Stimulated activated CD4-positive, alpha-beta T cell treated with anti-CD3 and anti-CD28 coated beads, Interleukin-12 subunit alpha, Interleukin-12 subunit beta, amount 100 ng/mL, for 48 hours (primary cell): ENCODE results near the gene REV3L.
"Not testable (repeated sequence)": the region's sequence is repeated elsewhere in the genome, so short reads cannot be mapped to it uniquely, and the experiment has no call there.

ENCODE experiments used
- DNase-seq, 3 donors: peaks; one replicate each; pipeline ENCODE4 v3.0.0-alpha.2; 2020; ENCODE audit warnings: low read depth in 2 of 3, low spot score in 1 of 3

REV3L gene, protein sequence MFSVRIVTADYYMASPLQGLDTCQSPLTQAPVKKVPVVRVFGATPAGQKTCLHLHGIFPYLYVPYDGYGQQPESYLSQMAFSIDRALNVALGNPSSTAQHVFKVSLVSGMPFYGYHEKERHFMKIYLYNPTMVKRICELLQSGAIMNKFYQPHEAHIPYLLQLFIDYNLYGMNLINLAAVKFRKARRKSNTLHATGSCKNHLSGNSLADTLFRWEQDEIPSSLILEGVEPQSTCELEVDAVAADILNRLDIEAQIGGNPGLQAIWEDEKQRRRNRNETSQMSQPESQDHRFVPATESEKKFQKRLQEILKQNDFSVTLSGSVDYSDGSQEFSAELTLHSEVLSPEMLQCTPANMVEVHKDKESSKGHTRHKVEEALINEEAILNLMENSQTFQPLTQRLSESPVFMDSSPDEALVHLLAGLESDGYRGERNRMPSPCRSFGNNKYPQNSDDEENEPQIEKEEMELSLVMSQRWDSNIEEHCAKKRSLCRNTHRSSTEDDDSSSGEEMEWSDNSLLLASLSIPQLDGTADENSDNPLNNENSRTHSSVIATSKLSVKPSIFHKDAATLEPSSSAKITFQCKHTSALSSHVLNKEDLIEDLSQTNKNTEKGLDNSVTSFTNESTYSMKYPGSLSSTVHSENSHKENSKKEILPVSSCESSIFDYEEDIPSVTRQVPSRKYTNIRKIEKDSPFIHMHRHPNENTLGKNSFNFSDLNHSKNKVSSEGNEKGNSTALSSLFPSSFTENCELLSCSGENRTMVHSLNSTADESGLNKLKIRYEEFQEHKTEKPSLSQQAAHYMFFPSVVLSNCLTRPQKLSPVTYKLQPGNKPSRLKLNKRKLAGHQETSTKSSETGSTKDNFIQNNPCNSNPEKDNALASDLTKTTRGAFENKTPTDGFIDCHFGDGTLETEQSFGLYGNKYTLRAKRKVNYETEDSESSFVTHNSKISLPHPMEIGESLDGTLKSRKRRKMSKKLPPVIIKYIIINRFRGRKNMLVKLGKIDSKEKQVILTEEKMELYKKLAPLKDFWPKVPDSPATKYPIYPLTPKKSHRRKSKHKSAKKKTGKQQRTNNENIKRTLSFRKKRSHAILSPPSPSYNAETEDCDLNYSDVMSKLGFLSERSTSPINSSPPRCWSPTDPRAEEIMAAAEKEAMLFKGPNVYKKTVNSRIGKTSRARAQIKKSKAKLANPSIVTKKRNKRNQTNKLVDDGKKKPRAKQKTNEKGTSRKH (N-terminal part only)

DNA sequence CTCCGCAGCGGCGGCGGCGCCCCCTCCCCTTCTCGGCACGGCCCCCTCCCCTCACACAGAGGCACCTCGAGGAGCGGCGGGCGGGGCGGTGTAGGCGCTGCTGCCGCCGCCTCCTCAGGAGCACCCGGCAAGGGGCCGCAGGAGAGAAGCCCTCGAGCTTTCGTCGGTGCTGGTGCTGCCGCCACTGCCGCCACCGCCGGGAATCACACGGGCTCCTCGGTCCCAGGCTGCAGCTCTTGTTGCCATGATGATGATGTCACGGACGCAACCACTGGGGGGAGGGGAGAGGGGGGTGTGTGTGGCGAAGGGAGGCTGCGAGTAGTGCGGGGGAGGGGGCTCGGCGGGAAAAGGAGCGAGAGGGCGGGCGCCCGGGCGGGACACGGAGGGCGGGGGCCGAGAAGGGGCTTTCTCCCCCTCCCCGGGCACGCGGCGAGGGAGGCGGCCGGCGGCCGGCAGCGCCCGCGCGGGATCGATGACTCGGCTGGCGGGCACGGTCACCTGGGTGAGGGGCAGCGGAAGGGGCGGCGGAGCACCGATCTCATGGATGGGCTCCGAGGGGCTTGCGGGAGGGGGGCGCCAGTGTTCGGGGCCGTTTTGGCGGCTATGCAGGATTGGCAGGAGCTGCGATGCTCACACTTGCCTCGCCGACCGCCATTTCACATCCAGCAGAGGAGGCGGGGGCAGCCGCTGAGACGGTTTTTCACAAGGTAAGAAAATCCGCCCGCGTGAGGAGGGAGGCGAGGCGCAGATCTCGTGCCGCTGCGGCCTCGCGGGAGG, at the start of gene REV3L:
REV3L (minus strand) TSS at position 260 of the 777 bp plus-strand sequence. CDS start 330 bp downstream, outside the sequence.
- peak; percentile 84 to 89 (median 88) for DNase-seq

DNA sequence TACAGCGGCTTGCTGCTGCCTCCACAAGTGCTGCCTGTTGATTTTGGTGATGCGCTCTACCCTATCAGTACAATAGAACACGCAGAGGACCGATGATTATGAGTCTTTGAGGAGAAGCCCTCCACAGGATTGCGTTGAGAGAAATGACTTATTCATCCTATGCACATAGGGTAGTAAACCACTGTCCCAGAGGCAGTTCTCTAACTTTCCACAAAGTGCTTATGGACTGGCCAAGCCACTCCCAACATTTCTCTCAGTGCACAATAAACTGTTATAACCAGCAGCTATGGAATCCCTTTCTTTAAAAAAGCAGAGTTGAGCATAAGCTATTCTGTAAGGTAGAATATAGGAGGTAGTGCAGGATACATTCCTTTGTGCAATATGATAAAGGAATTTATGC, 48.2 kb upstream of the REV3L start:
- no peak for DNase-seq

DNA sequence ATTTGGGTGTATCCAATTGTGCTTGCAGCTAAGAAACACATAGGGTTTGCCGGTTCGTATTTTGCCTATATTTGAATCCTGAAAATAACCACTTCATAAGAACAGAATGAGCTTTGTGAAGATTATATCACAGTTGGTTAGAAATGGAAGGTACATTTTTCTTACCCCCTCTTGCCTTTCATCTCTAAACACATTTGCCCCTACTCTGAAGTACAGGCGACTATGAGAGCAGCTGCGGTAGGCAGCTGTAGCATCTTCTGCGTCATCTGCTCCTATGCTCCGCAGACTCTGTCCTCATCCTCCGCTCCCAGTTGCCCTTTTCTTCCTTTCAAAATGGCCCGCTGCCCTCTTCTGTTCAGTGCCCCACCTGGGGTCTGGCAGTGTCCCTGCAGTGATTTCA, 47.6 kb upstream of the REV3L start:
- DNase-seq: no peak

DNA sequence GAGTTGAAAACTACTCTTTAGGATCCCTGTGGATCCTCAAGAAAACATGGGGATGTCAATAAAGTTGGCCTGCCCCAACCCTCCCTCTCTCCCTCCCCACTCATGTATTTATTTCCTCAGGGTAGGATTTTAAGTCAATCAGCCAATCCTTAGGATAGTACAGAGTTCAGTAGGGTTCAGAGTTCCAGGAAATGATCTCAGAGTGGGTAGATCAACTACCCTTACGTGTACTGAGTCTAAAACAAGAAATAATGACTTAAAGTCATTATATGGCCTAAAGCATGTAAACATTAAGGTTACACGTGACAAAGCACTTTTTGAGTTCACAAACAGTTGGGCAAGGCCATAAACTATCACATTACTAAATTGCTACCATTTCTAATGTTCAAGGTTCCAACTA, 47.2 kb upstream of the REV3L start:
- DNase-seq: no peak

DNA sequence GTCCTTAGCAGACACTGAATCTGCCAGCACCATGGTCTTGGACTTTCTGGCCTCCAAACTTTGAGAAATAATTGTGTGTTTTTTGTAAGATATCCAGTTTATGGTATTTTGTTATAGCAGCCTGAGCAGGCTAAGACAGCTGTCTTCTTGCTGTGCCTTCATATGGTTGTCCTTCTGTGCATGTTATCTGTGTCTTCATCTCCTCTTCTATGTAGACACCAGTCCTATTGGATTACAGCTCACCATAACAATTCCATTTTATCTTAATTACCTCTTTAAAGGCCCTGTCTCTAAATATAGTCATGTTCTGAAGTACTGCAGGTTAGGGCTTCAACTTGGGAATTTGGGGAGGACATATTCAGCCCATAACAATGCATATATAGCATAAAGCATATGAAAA, 44.3 kb upstream of the REV3L start:
- DNase-seq: no peak

DNA sequence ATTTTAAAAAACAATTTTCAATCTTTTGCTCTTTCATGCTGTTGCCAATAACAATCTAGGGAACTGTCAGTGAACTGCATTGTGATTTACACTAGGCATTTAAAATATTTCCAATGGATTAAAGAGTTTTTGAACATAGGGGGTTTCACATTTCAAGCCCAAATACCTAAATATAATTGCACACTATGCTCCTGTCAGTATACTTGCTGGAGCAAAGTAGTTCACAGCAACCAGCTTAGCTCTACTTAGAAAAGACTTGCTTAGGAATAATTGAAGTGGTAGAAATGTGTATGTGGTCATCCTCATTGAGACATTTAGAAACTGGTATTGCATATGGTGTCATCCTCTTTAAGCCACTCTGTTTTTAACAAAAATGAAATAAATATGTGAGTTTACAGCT, 41.7 kb upstream of the REV3L start:
- no peak for DNase-seq

DNA sequence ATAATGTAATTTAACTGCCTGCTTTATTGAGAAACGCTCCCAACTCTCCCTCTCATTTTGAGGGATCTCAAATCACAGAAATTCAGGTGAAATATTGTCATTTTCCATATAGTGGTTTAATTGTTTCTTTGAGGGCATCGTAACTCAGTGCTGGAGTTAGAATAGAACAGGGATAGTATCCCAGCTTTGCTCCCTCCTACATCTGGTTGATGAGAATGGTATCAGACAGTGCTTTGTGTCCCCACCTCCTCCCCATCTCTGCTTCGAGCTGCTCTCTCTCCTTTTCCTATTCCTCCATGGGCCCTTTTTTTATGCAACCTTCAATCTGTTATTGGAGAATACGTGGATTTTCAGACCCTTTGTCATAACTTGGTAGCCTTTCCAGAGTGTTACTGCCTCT, 41.2 kb upstream of the REV3L start:
- no peak for DNase-seq

DNA sequence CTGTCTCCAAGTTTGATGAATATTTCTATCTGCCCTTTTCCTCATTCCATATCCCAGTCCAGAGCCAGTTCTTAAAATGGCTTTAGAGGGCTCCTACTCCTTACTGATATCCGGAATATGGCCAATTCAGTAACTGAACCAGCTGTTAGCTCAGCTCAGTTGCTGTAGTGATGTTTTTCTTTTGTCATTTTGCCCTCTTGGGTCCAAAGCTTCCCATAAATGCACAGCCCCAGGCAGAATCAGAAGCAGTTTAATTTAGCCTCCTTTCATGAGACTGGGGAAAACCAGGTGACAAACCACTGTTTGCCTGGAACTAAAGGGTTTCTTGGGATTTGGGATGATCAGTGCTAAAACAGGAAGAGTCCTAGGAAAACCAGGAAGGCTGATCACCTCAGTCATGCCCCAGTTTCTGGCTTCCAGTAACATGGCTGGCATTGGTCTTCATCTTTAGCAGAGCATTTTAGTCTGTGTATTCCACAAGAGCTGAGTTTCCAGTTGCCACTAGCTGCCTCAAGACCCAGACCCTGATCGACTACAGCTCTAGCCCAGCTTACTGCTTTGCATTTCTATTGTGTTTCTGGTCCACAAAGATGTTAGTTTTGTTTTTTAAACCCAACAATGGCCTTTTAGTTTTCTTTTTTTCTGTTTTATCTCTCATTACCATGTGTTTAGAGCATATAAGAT, 40.6 kb upstream of the REV3L start:
- no peak for DNase-seq

DNA sequence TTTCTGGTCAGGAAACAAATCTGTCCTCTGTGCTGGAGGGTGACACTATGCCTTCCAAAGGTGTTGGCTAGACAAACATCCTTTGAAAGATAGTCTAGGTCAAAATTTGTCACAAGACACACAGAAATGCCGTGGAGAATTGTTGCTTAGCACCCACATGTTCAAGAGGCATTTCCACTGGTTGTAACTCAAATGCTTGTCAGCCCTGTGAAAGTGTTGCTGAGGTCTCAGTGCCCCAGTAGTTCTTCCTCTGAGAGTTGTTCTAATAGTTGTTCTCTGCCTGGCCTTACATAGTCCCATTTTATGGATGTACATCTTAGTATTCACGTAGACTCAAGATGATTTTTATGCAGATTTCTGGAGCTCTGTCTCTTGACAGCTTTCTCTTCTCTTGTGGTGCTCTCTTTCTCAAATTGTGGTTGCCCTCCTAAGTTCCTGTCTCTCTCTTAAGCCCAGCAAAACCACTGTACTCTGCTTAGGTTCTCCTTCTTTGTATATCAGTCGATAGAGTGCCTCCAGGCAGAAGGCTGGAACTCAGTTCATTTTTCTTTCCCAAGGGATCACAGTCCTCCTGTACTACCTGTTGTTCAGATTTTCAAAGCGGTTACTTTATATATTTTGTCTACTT, 39.5 kb upstream of the REV3L start:
- no peak for DNase-seq

DNA sequence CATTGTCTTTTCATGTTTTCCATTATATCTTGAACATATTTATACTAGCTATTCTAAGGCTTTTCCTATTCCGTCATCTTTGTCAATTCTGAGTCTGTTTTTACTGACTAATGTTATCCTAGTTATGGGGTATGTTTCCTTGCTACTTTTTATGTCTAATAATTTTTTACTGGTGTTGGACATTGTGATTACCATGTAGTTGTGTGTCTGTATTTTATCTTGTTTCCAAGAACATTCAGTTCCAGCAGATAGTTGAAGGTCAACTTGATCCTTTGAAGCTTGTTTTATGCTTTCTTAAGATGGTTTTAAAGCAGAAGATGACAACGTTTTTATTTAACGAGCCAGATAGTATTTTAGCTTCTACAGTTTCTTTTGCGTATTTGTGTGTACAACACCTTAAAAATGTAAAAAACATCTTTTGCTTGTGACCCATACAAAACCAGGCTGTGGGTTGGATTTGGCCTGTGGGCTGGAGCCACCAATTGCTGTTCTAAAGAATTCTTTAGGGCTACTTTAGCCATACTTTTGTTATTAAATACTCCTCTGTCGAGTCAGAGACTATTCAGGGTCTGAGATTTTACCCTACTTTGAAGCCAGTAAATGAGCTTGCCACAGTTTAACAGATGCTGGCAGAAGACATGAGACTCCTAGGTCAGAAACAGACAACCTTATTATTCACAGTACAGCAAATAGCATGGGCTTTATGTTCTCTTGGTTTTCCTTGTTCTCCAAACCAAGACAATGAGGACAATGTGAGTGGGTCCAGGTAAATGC, 38.7 kb upstream of the REV3L start:
- no peak for DNase-seq

DNA sequence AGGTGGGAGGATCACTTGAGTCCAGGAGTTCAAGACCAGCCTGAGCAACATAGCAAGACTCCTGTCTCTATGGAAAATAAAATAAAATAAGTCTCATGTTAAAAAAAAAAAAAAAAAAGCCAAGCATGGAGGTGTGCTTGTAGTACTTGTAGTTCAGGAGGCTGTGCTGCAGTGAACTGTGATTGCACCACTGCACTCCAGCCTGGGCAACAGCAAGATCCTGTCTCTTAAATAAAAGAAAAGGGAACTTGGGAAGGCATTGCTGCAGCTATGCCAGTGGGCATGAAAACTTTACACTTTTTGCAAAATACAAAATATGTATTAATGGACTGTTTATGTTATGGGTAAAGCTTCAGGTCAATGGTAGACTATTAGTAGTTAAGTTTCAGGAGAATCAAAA, 37.5 kb upstream of the REV3L start:
- no peak for DNase-seq

DNA sequence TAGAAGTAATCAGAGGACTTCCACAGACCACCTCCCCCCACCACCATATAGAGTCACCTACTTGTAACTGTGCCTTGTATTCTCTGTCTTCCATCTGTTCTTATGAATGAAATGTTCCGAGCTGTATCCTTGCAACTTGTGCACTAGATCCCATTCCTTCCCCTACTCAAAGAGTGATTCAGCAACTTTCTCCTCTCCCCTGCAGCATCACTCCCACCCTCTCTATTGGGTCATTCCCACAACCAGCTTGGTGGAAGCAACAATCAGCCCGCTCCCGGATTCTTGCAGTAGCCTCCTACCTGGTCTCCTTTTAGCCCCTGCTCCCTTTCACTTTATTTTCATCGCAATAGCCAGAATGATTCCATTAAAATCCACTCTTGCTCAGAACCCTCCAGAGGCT, 34.9 kb upstream of the REV3L start:
- no peak for DNase-seq

DNA sequence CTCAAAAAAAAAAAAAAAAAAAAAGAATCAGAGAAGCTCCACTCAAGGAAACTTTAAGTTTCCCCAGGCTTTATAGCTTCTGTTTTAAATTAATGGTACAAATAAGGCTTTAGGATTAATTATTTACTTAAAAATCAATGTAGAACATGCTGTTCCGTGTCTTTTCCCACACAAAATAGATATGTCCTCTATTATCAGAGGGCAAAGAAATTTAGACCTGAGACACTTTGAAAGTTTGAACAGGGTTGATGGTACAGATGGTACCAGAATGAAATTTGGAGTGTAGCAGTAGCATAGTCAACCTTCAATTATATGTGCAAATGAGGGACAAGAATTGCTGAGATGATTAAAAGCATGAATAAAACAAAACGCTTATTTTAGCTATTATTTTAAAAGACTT, 32.2 kb upstream of the REV3L start:
- DNase-seq: no peak

DNA sequence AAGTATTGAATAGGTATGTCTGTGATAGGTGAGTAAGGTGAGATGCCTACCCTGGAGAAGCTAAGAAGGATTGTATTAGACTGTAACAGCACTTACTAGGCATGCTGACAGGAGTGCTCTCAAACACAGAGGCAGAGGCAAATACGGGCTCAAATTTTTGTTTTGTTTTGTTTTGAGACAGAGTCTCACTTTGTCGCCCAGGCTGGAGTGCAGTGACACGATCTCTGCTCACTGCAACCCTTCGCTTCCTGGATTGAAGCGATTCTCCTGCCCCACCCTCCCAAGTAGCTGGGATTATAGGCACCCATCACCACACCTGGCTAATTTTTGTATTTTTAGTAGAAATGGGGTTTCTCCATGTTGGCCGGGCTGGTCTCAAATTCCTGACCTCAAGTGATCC, 31.5 kb upstream of the REV3L start:
- DNase-seq: not testable (repeated sequence)

DNA sequence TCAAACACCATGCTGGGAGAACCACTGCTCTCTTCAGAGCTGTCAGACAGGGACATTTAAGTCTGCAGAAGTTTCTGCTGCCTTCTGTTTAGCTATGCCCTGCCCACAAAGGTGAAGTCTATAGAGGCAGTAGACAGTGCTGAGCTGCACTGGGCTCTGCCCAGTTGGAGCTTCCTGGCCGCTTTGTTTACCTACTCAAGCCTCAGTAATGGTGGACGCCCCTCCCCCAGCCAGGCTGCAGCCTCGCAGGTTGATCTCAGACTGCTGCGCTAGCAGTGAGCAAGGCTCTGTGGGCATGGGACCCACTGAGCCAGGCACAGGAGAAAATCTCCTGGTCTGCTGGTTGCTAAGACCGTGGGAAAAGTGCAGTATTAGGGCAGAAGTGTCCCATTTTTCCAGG, 24.2 kb upstream of the REV3L start:
- DNase-seq: not testable (repeated sequence)

DNA sequence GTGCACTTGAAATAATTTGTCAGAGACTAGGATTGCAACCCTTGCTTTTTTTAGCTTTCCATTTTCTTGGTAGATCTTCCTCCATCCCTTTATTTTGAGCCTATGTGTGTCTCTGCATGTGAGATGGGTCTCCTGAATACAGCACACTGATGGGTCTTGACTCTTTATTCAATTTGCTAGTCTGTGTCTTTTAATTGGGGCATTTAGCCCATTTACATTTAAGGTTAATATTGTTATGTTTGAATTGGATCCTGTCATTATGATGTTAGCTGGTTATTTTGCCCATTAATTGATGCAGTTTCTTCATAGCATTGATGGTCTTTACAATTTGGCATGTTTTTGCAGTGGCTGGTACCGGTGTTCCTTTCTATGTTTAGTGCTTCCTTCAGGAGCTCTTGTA, 22.5 kb upstream of the REV3L start:
- not testable (repeated sequence) for DNase-seq

DNA sequence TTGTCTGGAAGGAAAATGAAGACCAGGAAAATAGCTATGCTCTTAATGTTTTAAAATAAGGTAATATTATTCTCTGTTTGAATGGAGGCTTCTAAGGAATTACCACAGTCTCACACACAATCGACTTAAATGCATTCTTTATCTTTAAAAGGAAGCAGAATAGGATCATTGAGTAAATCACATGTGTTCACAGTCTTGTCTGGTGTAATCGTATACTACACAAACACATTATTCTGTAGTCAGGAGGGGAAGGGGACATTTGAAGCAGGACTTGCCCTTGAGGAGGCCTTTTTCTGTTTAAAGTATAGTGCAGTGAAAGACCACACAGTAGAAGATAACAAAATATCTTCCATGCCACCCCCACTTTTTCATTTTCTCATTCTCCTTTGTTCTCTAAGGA, 20.6 kb upstream of the REV3L start:
- no peak for DNase-seq

DNA sequence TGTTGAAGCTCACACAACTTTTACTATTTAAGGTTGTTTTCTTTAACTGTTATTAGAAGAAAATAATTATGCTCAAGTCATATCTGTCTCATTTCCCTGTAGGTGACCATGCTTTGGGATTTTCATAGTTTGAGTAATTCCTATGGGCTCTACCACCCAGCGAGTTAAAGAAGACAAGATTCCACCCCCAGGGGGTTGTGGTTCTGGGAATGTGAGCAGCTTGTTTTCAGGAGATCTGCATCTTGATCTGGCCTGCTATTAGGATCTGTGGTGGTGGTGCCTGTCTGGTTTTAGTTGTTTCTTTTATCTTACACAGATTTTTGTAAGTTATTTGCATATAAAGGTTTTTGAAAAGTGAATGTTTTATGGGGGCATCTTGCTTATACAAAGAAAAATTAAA, 20.2 kb upstream of the REV3L start:
- no peak for DNase-seq

DNA sequence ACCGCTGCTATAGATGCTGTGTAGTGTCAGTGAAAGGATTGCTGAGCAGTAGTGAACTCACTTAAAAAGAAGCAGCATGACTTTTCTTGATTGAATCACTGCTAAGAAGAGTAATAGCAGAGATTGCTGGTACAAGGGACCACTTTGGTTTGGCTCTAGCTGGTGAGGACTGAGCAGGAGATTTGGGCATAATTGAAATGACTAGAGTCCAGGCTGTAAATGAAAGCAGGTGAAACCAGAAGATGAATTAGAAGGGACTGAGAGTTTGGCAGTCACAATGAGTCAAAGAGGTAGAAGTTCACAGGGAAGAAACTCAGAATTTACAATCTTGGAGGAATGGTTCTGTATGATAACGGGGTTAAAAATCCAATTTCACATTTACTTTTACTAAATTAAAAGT, 19.1 kb upstream of the REV3L start:
- DNase-seq: no peak
